Large intestine (tissue), 3 donors: ENCODE data around the gene DNAAF1. TPM values are rescaled to one million over a fixed set of nuclear protein-coding genes. Genes with fewer than 3 reads are reported as not detected.

ENCODE experiments used
- DNase-seq, 2 donors: peaks; one replicate each; pipeline versions ENCODE4 v3.0.0 to v3.0.0-alpha.2; 2013
- H3K27ac ChIP-seq: one replicate; pipeline ENCODE4 v1.5.1; 2013; ENCODE audit warnings: low read length
- H3K27me3 ChIP-seq: 2 replicates; pipeline ENCODE4 v1.6.1; 2013; ENCODE audit warnings: low read length; ENCODE audit not compliant: control insufficient read depth, insufficient read depth
- H3K36me3 ChIP-seq: 2 replicates; pipeline ENCODE4 v1.6.1; 2013; ENCODE audit warnings: low read length; ENCODE audit not compliant: control insufficient read depth, insufficient read depth
- H3K4me1 ChIP-seq: one replicate; pipeline ENCODE4 v1.6.1; 2013; ENCODE audit warnings: low read length; ENCODE audit not compliant: control insufficient read depth, insufficient read depth
- H3K4me3 ChIP-seq: one replicate; pipeline ENCODE4 v1.5.1; 2013; ENCODE audit warnings: low read length
- H3K9me3 ChIP-seq: one replicate; pipeline ENCODE4 v1.6.1; 2013; ENCODE audit warnings: mild to moderate bottlenecking, low read depth, low read length, moderate library complexity; ENCODE audit not compliant: control insufficient read depth
- WGBS: methylation state at CpG from one replicate; pipeline ENCODE4 v1.1.5; 2013; ENCODE audit warnings: low lambda C conversion rate; ENCODE audit not compliant: insufficient coverage; 5-methylcytosine and 5-hydroxymethylcytosine counted together
- polyA plus RNA-seq: library from polyadenylated mRNA; unstranded; fragments of 120-200 nt; gene quantifications from one replicate; pipeline ENCODE4 v1.2.1, GENCODE V29; 2013

Gene DNAAF1
- polyA plus RNA-seq, 1 donor = 0.55 TPM

- H3K27me3 ChIP-seq = peaks cover 14% of the 10 kb centered on the region
- H3K9me3 ChIP-seq = no peaks in the 10 kb centered on the region
- WGBS = 80% methylated on average over 1 of the region's 5 CpGs
- H3K36me3 ChIP-seq = no peaks in the 10 kb centered on the region
- H3K27ac ChIP-seq = no peak overlapping the region
- H3K4me3 ChIP-seq = no peak overlapping the region
- no peaks in the 10 kb centered on the region for H3K4me1 ChIP-seq
- DNase-seq = no peak
These were observed 11.3 kb downstream of the DNAAF1 start for GRCh38 chr16:84156342-84156784.

DNA sequence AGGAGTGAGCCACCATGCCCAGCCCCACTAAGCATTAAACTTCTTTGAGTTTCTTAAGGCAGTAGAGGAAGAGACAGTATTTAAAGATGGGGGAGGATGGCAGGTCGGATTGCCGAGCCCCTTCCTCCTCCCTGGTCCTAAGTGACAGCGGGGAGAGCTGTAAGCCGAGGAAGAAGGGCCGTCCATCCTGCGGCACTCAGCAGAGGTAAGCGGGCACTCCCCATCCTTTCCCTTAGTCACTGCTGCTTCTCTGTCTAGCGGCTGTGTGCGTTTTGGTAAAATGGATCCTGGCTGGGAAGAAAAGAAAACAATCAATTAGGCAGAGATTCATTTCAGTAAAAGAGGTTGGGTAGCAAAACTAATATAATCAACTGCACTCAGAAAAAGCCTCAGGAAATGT, 13.9 kb downstream of the DNAAF1 start:
- DNase-seq = no peak
- WGBS = 32% methylated on average over 2 of the region's 9 CpGs
- H3K27me3 ChIP-seq = peaks cover 14% of the 10 kb centered on the region

DNA sequence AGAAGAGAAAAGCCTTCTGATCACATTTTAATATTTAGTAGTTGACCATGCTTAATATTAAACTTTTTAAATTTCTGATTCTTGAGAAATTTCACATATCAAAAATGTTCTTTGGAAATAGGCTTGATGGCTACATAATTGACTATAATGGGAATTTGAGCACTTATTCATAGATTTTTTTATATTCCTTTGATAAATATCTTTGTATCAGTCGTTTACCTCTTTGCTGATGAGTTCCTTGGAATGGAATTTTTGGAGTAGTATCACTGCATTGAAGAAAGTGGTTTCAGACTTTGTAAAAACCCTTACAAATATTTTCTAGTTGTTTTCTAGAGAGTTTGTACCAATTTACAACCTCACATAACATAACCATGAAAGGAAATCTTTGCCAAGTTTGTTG, 14.7 kb downstream of the DNAAF1 start:
- Histone ChIP-seq H3K27me3 (peaks cover 16% of the 10 kb centered on the region), H3K4me1 (no peaks in the 10 kb centered on the region), H3K9me3 (no peaks in the 10 kb centered on the region), H3K27ac (no peak overlapping the region), H3K4me3 (no peak overlapping the region), H3K36me3 (no peaks in the 10 kb centered on the region)
- DNase-seq = no peak
- WGBS = no CpG with 5 or more reads among the region's 1 CpG

More for the DNA sequence above, 13.9 kb downstream of the DNAAF1 start:
- Histone ChIP-seq H3K4me3 (no peak overlapping the region), H3K9me3 (no peaks in the 10 kb centered on the region), H3K27ac (no peak overlapping the region), H3K4me1 (no peaks in the 10 kb centered on the region), H3K36me3 (no peaks in the 10 kb centered on the region)

GRCh38 chr16:84161037-84161436, 15.9 kb downstream of the DNAAF1 start:
- DNase-seq = no peak
- H3K36me3 ChIP-seq = no peaks in the 10 kb centered on the region
- no CpG with 5 or more reads among the region's 10 CpGs for WGBS
- no peaks in the 10 kb centered on the region for H3K9me3 ChIP-seq
- H3K27ac ChIP-seq = no peak overlapping the region
- no peaks in the 10 kb centered on the region for H3K4me1 ChIP-seq
- no peak overlapping the region for H3K4me3 ChIP-seq
- H3K27me3 ChIP-seq = peaks cover 18% of the 10 kb centered on the region

GRCh38 chr16:84161801-84162200, 16.7 kb downstream of the DNAAF1 start:
- no peak overlapping the region for H3K4me3 ChIP-seq
- H3K4me1 ChIP-seq = no peaks in the 10 kb centered on the region
- DNase-seq = no peak
- H3K9me3 ChIP-seq = no peaks in the 10 kb centered on the region
- H3K27ac ChIP-seq = no peak overlapping the region
- WGBS = 100% methylated on average over 1 of the region's 3 CpGs
- H3K36me3 ChIP-seq = no peaks in the 10 kb centered on the region
- peaks cover 18% of the 10 kb centered on the region for H3K27me3 ChIP-seq

- Histone ChIP-seq H3K27me3 (peaks cover 13% of the 10 kb centered on the region), H3K27ac (no peak overlapping the region), H3K4me3 (no peak overlapping the region), H3K9me3 (no peaks in the 10 kb centered on the region), H3K36me3 (no peaks in the 10 kb centered on the region), H3K4me1 (no peaks in the 10 kb centered on the region)
- WGBS = 86% methylated on average over 2 of the region's 7 CpGs
- DNase-seq = no peak
These were observed 20.6 kb downstream of the DNAAF1 start for GRCh38 chr16:84165746-84166145.

GRCh38 chr16:84166796-84167695, 21.9 kb downstream of the DNAAF1 start:
- no peak for DNase-seq

GRCh38 chr16:84169765-84170310, 24.7 kb downstream of the DNAAF1 start:
- H3K4me1 ChIP-seq = no peaks in the 10 kb centered on the region
- no peak overlapping the region for H3K27ac ChIP-seq
- H3K9me3 ChIP-seq = no peaks in the 10 kb centered on the region
- H3K36me3 ChIP-seq = no peaks in the 10 kb centered on the region
- H3K27me3 ChIP-seq = peaks cover 6% of the 10 kb centered on the region
- no peak overlapping the region for H3K4me3 ChIP-seq
- DNase-seq = no peak
- WGBS = 48% methylated on average over 4 of the region's 11 CpGs

More at GRCh38 chr16:84166796-84167695, 21.9 kb downstream of the DNAAF1 start:
- WGBS = no CpG with 5 or more reads among the region's 13 CpGs
- no peak overlapping the region for H3K4me3 ChIP-seq
- H3K36me3 ChIP-seq = no peaks in the 10 kb centered on the region
- H3K9me3 ChIP-seq = no peaks in the 10 kb centered on the region
- peaks cover 8% of the 10 kb centered on the region for H3K27me3 ChIP-seq
- no peak overlapping the region for H3K27ac ChIP-seq
- H3K4me1 ChIP-seq = no peaks in the 10 kb centered on the region

GRCh38 chr16:84174396-84174795, 29.3 kb downstream of the DNAAF1 start:
- no peak for DNase-seq
- Histone ChIP-seq H3K4me3 (no peak overlapping the region), H3K36me3 (peaks cover 15% of the 10 kb centered on the region), H3K27ac (no peak overlapping the region), H3K27me3 (no peaks in the 10 kb centered on the region), H3K4me1 (peaks cover 17% of the 10 kb centered on the region), H3K9me3 (no peaks in the 10 kb centered on the region)
- no CpG with 5 or more reads among the region's 11 CpGs for WGBS

- WGBS = no CpG with 5 or more reads among the region's 10 CpGs
- no peak overlapping the region for H3K4me3 ChIP-seq
- H3K27ac ChIP-seq = no peak overlapping the region
- H3K9me3 ChIP-seq = no peaks in the 10 kb centered on the region
- no peaks in the 10 kb centered on the region for H3K27me3 ChIP-seq
- H3K36me3 ChIP-seq = peaks cover 26% of the 10 kb centered on the region
- DNase-seq = peak in 1 of 2 donors; percentile 30
- peaks cover 17% of the 10 kb centered on the region for H3K4me1 ChIP-seq
These were observed 30.4 kb downstream of the DNAAF1 start for GRCh38 chr16:84175350-84176081.
